ENCODE measurements around the gene PHACTR1.

GRCh38 chr6:13302291-13302690 is 585.7 kb downstream of the PHACTR1 start:
- no peak for TF ChIP-seq POLR2A (IDR thresholded peaks at IDR 0.05)
- no peak for TF ChIP-seq CTCF (IDR thresholded peaks at IDR 0.05)
- no peak for TF ChIP-seq POLR2AphosphoS5 (IDR thresholded peaks at IDR 0.05)
